GM12878 (cell line): ENCODE results near the gene POLR3K. TPM values are rescaled to one million over a fixed set of nuclear protein-coding genes. Genes with fewer than 3 reads are reported as not detected.

Experiments used
- ATAC-seq: fragments of 200-7000 bp; cut with Tn5 transposase; 3 replicates; pipeline ENCODE4 v1.9.1; 2020; ENCODE audit warnings: mild to moderate bottlenecking, moderate library complexity
- BruUV-seq: library from RNA; stranded (reverse); fragments of 400-500 nt; replicated peaks from 2 replicates; lab custom pipeline; 2021; lab: Mats Ljungman, UMichigan
- CTCF ChIA-PET: fragments of 300-600 bp; sonication (Branson Sonifier 250); formaldehyde crosslinking; extraction: SDS; loops from one replicate; lab custom pipeline; 2021; ENCODE audit warnings: inconsistent platforms; lab: Yijun Ruan, JAX
- POLR2A ChIA-PET: fragments of 350-600 bp; formaldehyde crosslinking; extraction: SDS; loops from one replicate; lab custom pipeline; 2021; ENCODE audit warnings: inconsistent platforms; lab: Charles Lee
- RAD21 ChIA-PET: fragments of 300-600 bp; sonication (Branson Sonifier 250); formaldehyde crosslinking; loops from one replicate; lab custom pipeline; 2023; ENCODE audit warnings: antibody characterized with exemption; ENCODE audit not compliant: unreplicated experiment; lab: Charles Lee
- SMC1A ChIA-PET: fragments of 300-600 bp; sonication (Branson Sonifier 250); formaldehyde crosslinking; loops from one replicate; lab custom pipeline; 2023; ENCODE audit not compliant: unreplicated experiment, uncharacterized antibody; lab: Charles Lee
- DNase-seq: peaks from one replicate; pipeline ENCODE4 v3.0.0-alpha.2; 2011; ENCODE audit warnings: low read depth, low spot score
- FAIRE-seq: peaks from 3 replicates; lab custom pipeline; 2011; peaks lifted over from hg19 to GRCh38; lab: Jason Lieb, UNC
- H2AFZ ChIP-seq: 2 replicates; pipeline ENCODE4 v1.6.0; 2011; ENCODE audit warnings: low read depth, low read length, control low read depth; ENCODE audit not compliant: control insufficient read depth
- H3K27ac ChIP-seq: 2 replicates; pipeline ENCODE4 v1.5.1; 2011; ENCODE audit warnings: control low read depth; ENCODE audit not compliant: control insufficient read depth, insufficient read depth
- H3K27me3 ChIP-seq, 2 experiments: replicated peaks in 1 of 2; 2 replicates each; pipeline versions ENCODE4 v1.6.0 to v1.6.1; 2011; ENCODE audit warnings: low read length in 1 of 2; ENCODE audit not compliant: control insufficient read depth in 2 of 2, insufficient read depth in 2 of 2
- H3K36me3 ChIP-seq, 2 experiments: 2 replicates each; pipeline ENCODE4 v1.5.1; 2011; ENCODE audit warnings: low read length in 1 of 2; ENCODE audit not compliant: control insufficient read depth in 2 of 2, insufficient read depth in 2 of 2
- H3K4me1 ChIP-seq: 2 replicates; pipeline ENCODE4 v1.6.1; 2011; ENCODE audit warnings: mild to moderate bottlenecking, low read length, moderate library complexity, mixed read lengths; ENCODE audit not compliant: control insufficient read depth, insufficient read depth
- H3K4me2 ChIP-seq: 2 replicates; pipeline ENCODE4 v1.6.0; 2011; ENCODE audit warnings: control low read depth; ENCODE audit not compliant: control insufficient read depth, insufficient read depth
- H3K4me3 ChIP-seq: fragments of 200-600 bp; sonication (generic); 2 replicates; pipeline ENCODE4 v1.5.1; 2016
- H3K79me2 ChIP-seq: 2 replicates; pipeline ENCODE4 v1.6.0; 2011; ENCODE audit warnings: low read length; ENCODE audit not compliant: control insufficient read depth, insufficient read depth
- H3K9ac ChIP-seq: 2 replicates; pipeline ENCODE4 v1.8.0; 2011; ENCODE audit warnings: low read length, control low read depth, mixed read lengths; ENCODE audit not compliant: control insufficient read depth, insufficient read depth
- H3K9me3 ChIP-seq: replicated peaks from 3 replicates; pipeline ENCODE4 v1.5.1; 2011; ENCODE audit warnings: mild to moderate bottlenecking, low read length; ENCODE audit not compliant: control insufficient read depth, insufficient read depth
- H4K20me1 ChIP-seq: 2 replicates; pipeline ENCODE4 v1.6.0; 2011; ENCODE audit not compliant: control insufficient read depth, insufficient read depth
- BCL11A ChIP-seq: IDR thresholded peaks from 2 replicates; pipeline ENCODE4 v1.6.1; 2011; ENCODE audit warnings: low read depth, low read length
- BMI1 ChIP-seq: fragments of 450-650 bp; IDR thresholded peaks from 2 replicates; pipeline ENCODE4 v1.6.1; 2016; ENCODE audit warnings: mild to moderate bottlenecking, moderate library complexity, borderline replicate concordance
- CBX5 ChIP-seq: sonication (generic); IDR thresholded peaks from 2 replicates; pipeline ENCODE4 v1.6.1; 2016; ENCODE audit warnings: low read depth, moderate library complexity, mild to moderate bottlenecking, inconsistent platforms
- CHD1 ChIP-seq: IDR thresholded peaks from 2 replicates; pipeline ENCODE4 v1.6.1; 2012; ENCODE audit warnings: low read depth, low read length, improper control_type of control experiment
- EGR1 ChIP-seq, 2 experiments: IDR thresholded peaks; 1 replicate in 1 of 2; 2 replicates in 1 of 2; pipeline ENCODE4 v1.6.1; 2011 to 2012; ENCODE audit warnings: low read depth in 2 of 2, low read length in 2 of 2, borderline replicate concordance in 1 of 2, mild to moderate bottlenecking in 1 of 2, moderate library complexity in 1 of 2
- LARP7 ChIP-seq: fragments of 450-650 bp; IDR thresholded peaks from 2 replicates; pipeline ENCODE4 v1.6.1; 2017; ENCODE audit warnings: mild to moderate bottlenecking
- NR2F1 ChIP-seq: fragments of 450-650 bp; conservative IDR thresholded peaks from 2 replicates; pipeline ENCODE4 v1.6.1; 2017; ENCODE audit warnings: mild to moderate bottlenecking
- SMC3 ChIP-seq: IDR thresholded peaks from 2 replicates; pipeline ENCODE4 v1.6.1; 2011; ENCODE audit warnings: low read length, improper control_type of control experiment, borderline replicate concordance
- SREBF1 ChIP-seq: IDR thresholded peaks from 2 replicates; pipeline ENCODE4 v1.6.1; 2012; ENCODE audit warnings: mild to moderate bottlenecking, low read length
- WGBS: methylation state at CpG from one replicate; pipeline ENCODE4 v1.1.6; 2016; ENCODE audit warnings: low lambda C conversion rate; ENCODE audit not compliant: insufficient replicate concordance, insufficient coverage; ENCODE audit errors: missing lambda C conversion rate; 5-methylcytosine and 5-hydroxymethylcytosine counted together
- in situ Hi-C: fragments of 300-500 bp; cut with MboI; formaldehyde crosslinking; loops from 9 replicates; pipeline ENCODE4 v1.14.3; 2018; ENCODE audit warnings: mixed read lengths
- intact Hi-C: fragments of 100-400 bp; cut with micrococcal nuclease; formaldehyde crosslinking; loops from one replicate; pipeline ENCODE4 v1.14.2; 2022; ENCODE audit not compliant: unreplicated experiment
- polyA plus RNA-seq, 11 experiments: library from polyadenylated mRNA; depleted of rRNA in 4 of 11; unstranded in 6 of 11; stranded (reverse) in 5 of 11; fragments of >200 nt; fragmentation: Nextera tagmentation in 4 of 11; fragmentation: Illumina TruSeq in 1 of 11; extraction: Ambion mirVana in 4 of 11; extraction: Trizol in 1 of 11; gene quantifications; 1 replicate in 1 of 11; 2 replicates in 10 of 11; pipeline versions ENCODE4 v1.2.1 to v1.2.3, GENCODE V29; 2011 to 2016; ENCODE audit warnings: inconsistent platforms in 2 of 11, missing spikeins in 2 of 11, low read depth in 1 of 11
- total RNA-seq, 4 experiments: library from RNA; depleted of rRNA in 3 of 4; stranded (reverse); fragments of >200 nt in 3 of 4; fragmentation: Illumina TruSeq in 1 of 4; extraction: Trizol in 1 of 4; gene quantifications; 2 replicates each; pipeline versions ENCODE4 v1.2.1 to v1.2.3, GENCODE V29; 2013 to 2021

Gene POLR3K
- total and polyA plus RNA-seq, 10 of the 15 experiments (the other 5 are each of a cell fraction or from before 2014, with no cell fraction given): 25.3 to 222 (median 64.0) TPM

DNA sequence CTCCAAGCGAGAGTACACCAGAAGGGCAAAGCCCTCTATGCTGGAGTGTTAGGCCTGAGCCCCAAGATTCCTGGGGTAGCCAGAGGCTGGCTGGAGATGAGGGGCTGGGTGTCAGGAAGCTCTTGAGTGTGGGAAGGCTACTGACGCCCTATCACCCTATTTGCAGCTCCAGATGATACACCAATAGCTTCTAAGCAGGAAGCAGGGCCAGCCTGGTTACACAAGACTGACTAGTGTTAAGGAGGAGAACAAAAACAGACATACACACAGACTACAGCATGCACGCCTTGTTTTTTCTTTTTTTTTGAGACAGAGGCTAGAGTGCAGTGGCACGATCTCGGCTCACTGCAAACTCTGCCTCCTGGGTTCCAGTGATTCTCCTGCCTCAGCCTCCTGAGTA, 15.9 kb downstream of the POLR3K start:
- DNase-seq: no peak
- H2AFZ ChIP-seq: no peak overlapping the region
- RAD21 ChIA-PET: interaction anchor here (3.2 kb wide), 1 partner anchor 16 kb away, joined by 22 read pairs; the partner anchor contains the start of genes POLR3K and SNRNP25

DNA sequence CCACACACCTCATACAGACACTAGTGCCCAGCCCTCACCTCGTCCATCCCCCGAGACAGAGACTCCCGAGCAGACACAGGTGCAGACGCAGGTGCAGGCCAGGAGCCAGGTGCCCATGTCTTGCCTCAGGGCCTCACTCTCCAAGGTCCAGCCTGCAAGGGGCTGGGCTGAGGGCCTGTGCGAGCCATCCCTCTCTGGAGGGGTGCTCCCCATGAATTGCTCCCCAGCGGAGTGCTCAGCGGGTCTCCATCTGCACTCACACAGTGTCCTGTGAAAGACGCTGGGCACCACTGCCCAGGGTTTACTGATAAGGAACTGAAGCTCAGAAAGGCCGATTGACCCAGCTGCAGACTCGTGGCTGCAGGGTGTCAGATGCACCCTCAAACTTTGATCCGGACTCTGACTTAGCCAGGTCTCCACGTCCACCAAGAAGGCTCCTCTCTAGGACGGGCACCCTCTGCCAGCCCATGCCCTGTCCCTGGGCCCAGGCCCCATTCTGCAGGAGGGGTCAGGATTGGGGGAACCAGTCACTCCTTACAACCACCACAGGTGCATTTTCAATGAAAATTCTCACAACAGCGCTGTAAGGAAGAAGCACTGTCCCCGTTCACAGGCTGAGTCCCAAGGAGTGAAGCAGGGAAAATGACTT, 16.9 kb downstream of the POLR3K start:
- in situ Hi-C loops: no loop called here
- 73% methylated on average over 15 of the region's 15 CpGs for WGBS
- H3K4me3 ChIP-seq: no peak overlapping the region
- H3K4me1 ChIP-seq: peaks cover 34% of the 10 kb centered on the region
- no peaks in the 10 kb centered on the region for H3K9me3 ChIP-seq
- ChIA-PET POLR2A (no interaction called here), RAD21 (no interaction called here), CTCF (interaction anchor here (3.3 kb wide), 1 partner anchor 17 kb away, joined by 14 read pairs; the partner anchor contains the start of genes POLR3K and SNRNP25), SMC1A (no interaction called here)
- no peaks in the 10 kb centered on the region for H3K79me2 ChIP-seq
- H3K4me2 ChIP-seq: no peak overlapping the region
- H3K9ac ChIP-seq: no peak overlapping the region
- FAIRE-seq (no peak), DNase-seq (no peak), ATAC-seq (no peak)
- intact Hi-C loops: no loop called here
- no peaks in the 10 kb centered on the region for H3K27me3 ChIP-seq
- no peak overlapping the region for H3K27ac ChIP-seq
- TF ChIP-seq NR2F1: no peak
- TF ChIP-seq SMC3: no peak
- no peak for TF ChIP-seq SREBF1
- TF ChIP-seq CHD1: no peak
- no TSS peak for BruUV-seq
- H3K36me3 ChIP-seq: peaks cover 0 to 8% of the 10 kb centered on the region in 2 experiments; a peak in 2 of 4 replicates
- no peaks in the 10 kb centered on the region for H4K20me1 ChIP-seq
- H2AFZ ChIP-seq: no peak overlapping the region

More for the DNA sequence above, 15.9 kb downstream of the POLR3K start:
- FAIRE-seq (no peak), ATAC-seq (no peak)
- CTCF ChIA-PET: interaction anchor here (2.4 to 3.4 kb wide), 3 partner anchors 16 to 59 kb away, joined by 14 to 19 read pairs (median 16); partner anchors contain the start of genes POLR3K and SNRNP25
- in situ Hi-C loops (no loop called here), intact Hi-C loops (no loop called here)
- Histone ChIP-seq H3K9ac (no peak overlapping the region), H3K79me2 (no peaks in the 10 kb centered on the region), H3K27me3 (no peaks in the 10 kb centered on the region), H3K4me1 (peaks cover 34% of the 10 kb centered on the region), H4K20me1 (no peaks in the 10 kb centered on the region), H3K36me3 (peaks cover 2 to 11% of the 10 kb centered on the region in 2 experiments; a peak in 3 of 4 replicates), H3K4me2 (no peak overlapping the region), H3K9me3 (no peaks in the 10 kb centered on the region), H3K4me3 (no peak overlapping the region), H3K27ac (no peak overlapping the region)
- SMC1A ChIA-PET: interaction anchor here (2.7 kb wide), 1 partner anchor 16 kb away, joined by 10 read pairs; the partner anchor contains the start of genes POLR3K and SNRNP25
- TF ChIP-seq CBX5: no peak
- TF ChIP-seq BMI1: no peak
- TF ChIP-seq BCL11A: no peak
- no peak for TF ChIP-seq EGR1 (IDR thresholded peaks at IDR 0.05; ENCODE audit: borderline replicate concordance in 1 of 2, low read depth in 2 of 2, low read length in 2 of 2)
- TF ChIP-seq LARP7: no peak
- WGBS: 33% methylated on average over 5 of the region's 5 CpGs
- POLR2A ChIA-PET: interaction anchor here (2.4 kb wide), 1 partner anchor 16 kb away, joined by 18 read pairs; the partner anchor contains the start of genes POLR3K and SNRNP25
- BruUV-seq: no TSS peak
